HG02981 (cell line): Measurements from ENCODE around the gene MAP4.

ENCODE experiments used
- ATAC-seq: cut with Tn5 transposase; IDR thresholded peaks from one replicate; pipeline ENCODE4 v1.9.1; 2021; ENCODE audit warnings: mild to moderate bottlenecking, moderate library complexity; ENCODE audit not compliant: unreplicated experiment

Gene MAP4

GRCh38 chr3:47867451-47868044 lies 148.7 kb downstream of the MAP4 start:
- no peak for ATAC-seq

GRCh38 chr3:47865192-47865591 lies 151.0 kb downstream of the MAP4 start:
- no peak for ATAC-seq

GRCh38 chr3:47863391-47864128 lies 152.7 kb downstream of the MAP4 start:
- no peak for ATAC-seq

GRCh38 chr3:47859956-47860605 lies 156.1 kb downstream of the MAP4 start:
- no peak for ATAC-seq

- ATAC-seq: no peak
Observed at GRCh38 chr3:47857151-47857550, 159.1 kb downstream of the MAP4 start.

GRCh38 chr3:47856669-47857068 lies 159.5 kb downstream of the MAP4 start:
- ATAC-seq: no peak

GRCh38 chr3:47855461-47856383 lies 160.5 kb downstream of the MAP4 start:
- ATAC-seq: no peak

- no peak for ATAC-seq
Observed at GRCh38 chr3:47854720-47855455, 161.3 kb downstream of the MAP4 start.

- ATAC-seq: no peak
Observed at GRCh38 chr3:47854267-47854666, 161.9 kb downstream of the MAP4 start.

- ATAC-seq: no peak
Observed at GRCh38 chr3:47852604-47853602, 163.3 kb downstream of the MAP4 start.

- ATAC-seq: no peak
Observed at GRCh38 chr3:47851888-47852603, 164.2 kb downstream of the MAP4 start.

GRCh38 chr3:47850564-47851410 lies 165.4 kb downstream of the MAP4 start:
- ATAC-seq: no peak

- no peak for ATAC-seq
Observed at GRCh38 chr3:47849699-47850563, 166.3 kb downstream of the MAP4 start.

GRCh38 chr3:47849186-47849698 lies 167.0 kb downstream of the MAP4 start:
- ATAC-seq: no peak

GRCh38 chr3:47848599-47849117 lies 167.6 kb downstream of the MAP4 start:
- no peak for ATAC-seq

GRCh38 chr3:47847801-47848518 lies 168.3 kb downstream of the MAP4 start:
- ATAC-seq: no peak
